RCC 7860 (cell line): ENCODE results near the gene SACS.
"Not testable (repeated sequence)": the region's sequence is repeated elsewhere in the genome, so short reads cannot be mapped to it uniquely, and the experiment has no call there.

Experiments used
- DNase-seq: peaks from one replicate; pipeline ENCODE4 v3.0.0-alpha.2; 2015; ENCODE audit warnings: low spot score
- FAIRE-seq: peaks from 2 replicates; lab custom pipeline; 2012; peaks lifted over from hg19 to GRCh38; lab: Jason Lieb, UNC

SACS gene

DNA sequence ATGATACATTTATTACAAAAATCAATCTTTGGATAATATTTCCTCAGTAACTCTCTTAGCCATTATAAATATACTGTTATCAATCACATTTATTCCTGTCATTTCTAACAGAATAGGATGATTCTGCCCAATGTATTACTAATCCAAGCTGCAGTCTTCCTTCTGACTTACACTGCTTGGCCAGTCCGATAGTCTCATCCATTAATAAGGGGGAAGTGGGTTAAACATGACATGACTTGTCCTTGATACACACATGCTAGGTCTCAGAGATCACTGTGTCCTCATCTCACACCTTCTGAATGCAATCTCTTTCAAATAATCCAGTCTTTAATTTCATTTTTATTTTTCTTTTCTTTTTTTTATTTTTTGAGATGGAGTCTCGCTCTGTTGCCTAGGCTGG, 18.8 kb downstream of the SACS start:
- FAIRE-seq, result no peak
- no peak for DNase-seq

DNA sequence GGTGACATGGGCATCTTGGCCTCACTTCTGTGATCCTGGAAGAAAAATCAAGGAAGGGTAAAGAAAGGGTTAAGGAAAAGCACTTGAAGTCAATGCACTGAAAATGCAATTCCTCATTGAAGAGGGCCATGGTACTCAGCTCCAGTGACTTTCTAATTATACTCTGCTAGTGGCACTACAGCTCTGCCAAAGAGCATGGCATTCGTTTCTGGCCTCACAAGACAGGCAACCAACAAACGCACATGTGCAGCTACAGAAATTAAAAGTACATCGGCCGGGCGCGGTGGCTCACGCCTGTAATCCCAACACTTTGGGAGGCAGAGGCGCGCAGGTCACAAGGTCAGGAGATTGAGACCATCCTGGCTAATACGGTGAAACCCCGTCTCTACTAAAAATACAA, 21.8 kb downstream of the SACS start:
- no peak for FAIRE-seq
- no peak for DNase-seq

DNA sequence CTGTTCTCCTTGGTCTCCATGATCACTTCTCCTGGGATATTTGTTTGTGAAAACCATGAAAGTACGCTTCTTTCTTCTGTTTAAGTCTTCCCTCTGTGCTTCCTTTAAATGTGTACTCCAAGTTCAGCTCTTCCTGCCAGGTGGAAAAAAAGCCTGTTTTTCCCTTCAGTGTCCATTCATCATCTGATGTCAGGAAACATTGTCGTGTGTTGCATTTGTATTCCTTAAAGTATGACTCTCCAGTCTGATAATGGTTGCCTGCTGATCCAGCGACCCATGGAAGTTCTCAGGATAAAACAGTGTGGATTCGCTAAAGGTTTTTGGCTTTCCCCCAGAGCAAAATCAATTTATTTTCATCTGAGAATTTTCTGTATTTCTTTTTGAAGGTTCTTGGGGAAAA, 22.3 kb downstream of the SACS start:
- FAIRE-seq, result no peak

DNA sequence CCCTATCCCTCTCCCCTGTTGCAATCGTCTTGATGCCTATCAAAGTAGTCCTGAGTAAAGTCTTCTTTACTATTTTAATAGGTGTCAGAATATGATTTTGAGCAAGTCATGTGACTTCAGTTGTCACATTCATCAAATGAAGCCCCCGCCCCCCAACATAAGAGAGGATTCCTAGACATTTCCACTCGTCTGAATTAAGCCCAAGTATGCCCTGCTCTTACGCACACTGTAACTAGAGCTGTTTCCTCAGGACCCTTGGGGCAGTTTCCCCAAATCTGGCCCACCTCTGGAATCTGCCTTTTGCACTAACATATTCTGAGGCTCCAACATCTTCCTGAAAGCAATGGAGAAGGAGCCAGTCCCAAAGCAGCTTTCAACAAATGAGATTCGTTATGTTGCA, 25.5 kb downstream of the SACS start:
- no peak for DNase-seq
- no peak for FAIRE-seq

More for the DNA sequence above, 22.3 kb downstream of the SACS start:
- DNase-seq, result no peak

DNA sequence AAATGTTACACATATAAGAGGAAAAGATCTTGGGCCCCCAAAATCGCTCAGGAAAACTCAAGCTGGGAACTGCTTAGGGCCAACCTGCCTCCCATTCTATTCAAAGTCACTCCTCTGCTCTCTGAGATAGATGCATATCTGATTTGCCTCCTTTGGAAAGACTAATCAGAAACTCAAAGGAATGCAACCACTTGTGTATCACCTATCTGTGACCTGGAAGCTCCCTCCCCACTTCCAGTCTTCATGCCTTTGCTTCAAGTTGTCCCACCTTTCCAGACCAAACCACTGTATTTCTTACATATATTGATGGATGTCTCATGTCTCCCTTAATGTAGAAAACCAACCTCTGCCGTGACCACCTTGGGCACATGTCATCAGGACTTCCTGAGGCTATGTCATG, 32.3 kb downstream of the SACS start:
- DNase-seq, FAIRE-seq: not testable (repeated sequence)

DNA sequence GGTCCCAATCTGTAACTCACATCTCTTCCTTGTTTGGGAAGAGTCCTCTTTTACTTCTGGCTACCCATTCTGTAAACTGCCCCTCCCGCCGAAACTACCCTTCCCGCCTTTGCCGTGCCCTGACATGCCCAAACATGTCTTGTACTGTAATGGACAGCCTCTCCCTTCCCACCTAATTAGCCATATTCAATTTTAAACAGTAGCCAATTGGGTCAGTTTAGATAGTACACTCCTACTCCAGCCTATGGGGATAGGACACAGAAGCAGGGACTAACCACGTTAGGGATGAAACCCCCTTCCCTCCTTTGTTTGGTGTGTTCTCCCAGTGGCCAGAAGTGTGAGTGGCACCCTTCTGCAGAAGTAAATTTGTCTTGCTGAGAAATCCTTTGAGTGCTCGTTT, 34.2 kb downstream of the SACS start:
- DNase-seq, result no peak
- no peak for FAIRE-seq

DNA sequence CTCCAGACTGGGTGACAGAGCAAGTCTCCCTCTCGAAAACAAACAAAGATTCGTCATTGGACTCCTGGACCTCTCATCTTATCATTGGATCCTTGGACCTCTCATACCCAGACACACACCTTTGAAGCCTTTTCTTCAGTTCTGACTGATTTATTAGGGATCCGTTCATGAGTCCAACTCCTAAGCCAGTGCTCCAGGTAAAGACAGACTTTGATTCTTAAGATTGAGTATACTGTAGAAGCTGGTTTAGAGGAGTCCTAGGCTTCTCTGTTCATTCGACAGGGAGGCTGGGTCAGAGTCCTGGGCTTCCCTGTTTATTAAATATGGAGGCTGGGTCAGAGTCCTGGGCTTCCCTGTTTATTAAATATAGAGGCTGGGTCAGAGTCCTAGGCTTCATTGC, 38.7 kb downstream of the SACS start:
- FAIRE-seq (no peak), DNase-seq (no peak)

DNA sequence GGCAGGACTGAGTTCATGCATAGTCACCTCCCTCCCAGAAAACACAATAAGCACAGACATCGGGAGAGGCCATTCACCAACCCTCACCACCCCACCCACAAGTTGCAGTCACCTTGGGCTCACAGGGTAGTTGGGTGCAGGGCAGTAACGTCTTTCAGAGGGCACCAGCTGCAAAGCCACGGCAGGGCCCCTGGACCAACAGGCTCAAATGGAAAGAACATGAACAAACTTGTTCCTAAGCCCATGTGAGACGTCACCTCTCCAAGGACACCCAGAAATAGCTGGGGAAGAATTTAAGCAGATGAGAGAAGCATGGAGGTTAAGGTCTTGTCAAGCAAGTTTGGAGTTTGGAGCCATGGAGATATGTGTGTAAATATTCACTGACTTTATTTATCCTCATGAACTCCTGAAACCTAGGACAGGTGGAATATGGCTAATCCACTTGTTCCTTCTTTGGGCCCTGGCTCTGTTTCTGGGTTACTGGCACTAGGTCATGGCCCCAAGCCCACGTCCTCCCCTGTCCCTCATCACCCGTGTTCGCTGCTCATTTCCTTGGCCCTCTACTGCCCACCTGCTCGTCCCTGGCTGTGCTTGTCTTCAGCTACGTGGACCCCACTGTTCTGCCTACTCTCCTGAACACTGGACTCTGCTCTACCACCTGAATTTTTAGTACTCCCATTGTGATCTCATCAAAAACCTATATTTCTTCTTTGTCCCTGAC, 40.4 kb downstream of the SACS start:
- DNase-seq (no peak), FAIRE-seq (no peak)

DNA sequence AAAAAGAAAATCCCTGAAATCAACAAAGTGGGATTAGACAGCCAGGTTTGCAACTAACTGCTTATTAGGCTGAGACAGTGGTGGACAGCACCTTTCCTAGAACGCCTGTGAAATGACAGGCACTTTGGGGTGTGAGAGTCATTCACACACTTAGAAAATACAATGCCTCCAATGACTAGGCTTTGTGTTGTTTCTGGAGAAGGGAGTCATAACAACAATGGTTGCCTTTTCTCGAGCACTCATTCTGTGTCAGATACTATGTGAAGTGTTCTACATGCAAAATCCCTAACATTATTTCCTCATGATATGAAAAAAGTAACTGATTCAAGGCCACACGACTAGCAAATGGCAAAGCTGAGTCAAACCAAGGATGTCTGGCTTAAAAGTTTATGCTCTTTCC, 41.2 kb downstream of the SACS start:
- DNase-seq, result no peak
- FAIRE-seq, result no peak

DNA sequence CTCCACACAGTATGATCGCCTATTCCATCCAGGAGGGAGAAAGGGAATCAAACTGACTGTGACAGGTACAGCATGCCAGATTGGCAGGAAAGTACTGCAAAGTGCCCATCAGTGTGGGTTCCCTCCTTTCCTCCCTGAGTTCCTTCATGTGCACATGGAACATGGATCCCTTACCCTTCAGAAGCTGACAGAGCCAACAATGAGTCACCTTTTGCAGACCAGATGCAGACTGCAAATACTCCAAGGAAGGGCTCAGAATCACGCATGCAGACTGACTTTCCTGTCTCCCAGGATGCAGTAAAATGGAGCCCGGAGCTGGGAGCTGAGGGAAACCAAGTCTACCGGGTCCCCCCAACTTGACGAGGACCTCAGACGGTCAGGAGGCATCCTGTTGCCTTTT, 41.8 kb downstream of the SACS start:
- FAIRE-seq, result no peak
- no peak for DNase-seq

DNA sequence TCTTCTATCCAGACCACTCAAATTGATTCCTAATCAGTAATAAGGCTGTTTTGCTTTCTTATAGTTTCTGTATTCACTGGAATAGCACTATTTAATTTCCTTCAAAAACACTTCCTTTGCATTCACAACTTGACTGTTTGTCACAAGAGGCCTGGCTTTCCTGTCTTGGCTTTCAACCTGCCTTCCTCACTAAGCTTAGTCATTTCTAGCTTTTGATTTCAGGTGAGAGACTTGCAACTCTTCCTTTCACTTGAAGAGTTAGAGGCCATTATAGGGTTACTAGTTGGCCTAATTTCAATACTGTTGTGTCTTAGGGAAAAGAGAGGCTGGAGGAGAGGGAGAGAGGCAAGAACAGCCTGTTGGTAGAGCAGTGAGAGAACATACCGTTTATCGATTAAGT, 47.0 kb downstream of the SACS start:
- no peak for FAIRE-seq
- DNase-seq, result no peak

DNA sequence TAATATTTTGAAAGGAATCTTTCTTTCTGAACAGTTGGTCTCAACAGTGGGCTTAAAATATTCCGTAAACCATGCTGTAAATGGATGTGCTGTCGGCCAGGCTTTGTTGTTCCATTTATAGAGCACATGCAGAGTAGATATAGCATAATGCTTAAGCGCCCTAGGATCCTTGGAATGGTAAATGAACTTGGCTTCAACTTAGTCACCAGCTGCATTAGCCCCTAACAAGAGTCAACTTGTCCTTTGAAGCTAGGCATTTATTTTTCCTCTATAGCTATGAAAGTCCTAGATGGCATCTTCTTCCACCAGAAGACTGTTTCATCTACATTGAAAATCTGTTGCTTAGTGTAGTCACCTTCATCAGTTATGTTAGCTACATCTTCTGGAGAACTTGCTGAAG, 47.6 kb downstream of the SACS start:
- DNase-seq, result no peak
- FAIRE-seq, result no peak

DNA sequence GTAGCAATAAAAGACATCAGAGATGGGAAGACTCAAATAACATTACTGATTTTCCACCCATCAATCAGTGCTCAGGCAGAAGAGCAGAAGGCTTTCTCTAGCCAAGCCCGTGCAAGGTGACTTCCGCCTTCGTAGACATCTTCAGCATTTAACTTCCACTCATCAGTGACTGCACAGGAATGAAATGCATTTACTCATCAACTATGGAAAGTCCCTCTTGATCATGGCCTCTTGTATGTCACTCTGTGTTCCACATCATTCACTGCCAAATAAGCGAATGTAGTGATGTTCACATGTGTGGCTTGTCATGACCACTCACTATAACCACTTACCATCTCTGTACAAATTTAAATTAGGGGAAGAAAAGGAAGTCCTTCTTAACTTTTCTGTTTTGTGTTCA, 49.4 kb downstream of the SACS start:
- FAIRE-seq (peak; percentile 67), DNase-seq (peak; percentile 86)

DNA sequence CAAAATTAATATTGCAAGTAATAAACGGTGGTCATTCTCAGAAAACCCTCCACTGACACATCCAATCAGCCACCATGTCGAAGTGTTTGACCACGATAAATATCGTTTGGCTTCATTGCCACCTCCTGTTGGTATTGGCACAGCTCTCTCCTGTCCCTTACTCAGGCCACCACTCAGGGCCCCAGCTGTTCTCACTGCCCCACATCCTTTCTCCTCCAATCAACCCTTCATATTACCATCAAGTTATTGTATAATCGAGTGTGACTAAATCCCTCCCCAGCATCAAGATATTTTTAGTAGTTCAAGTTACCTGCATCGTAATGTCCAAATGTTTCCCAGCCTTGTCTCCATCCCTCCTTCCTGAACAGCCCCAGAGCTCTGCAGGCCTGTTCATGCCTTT, 50.4 kb downstream of the SACS start:
- DNase-seq (peak; percentile 60), FAIRE-seq (no peak)

DNA sequence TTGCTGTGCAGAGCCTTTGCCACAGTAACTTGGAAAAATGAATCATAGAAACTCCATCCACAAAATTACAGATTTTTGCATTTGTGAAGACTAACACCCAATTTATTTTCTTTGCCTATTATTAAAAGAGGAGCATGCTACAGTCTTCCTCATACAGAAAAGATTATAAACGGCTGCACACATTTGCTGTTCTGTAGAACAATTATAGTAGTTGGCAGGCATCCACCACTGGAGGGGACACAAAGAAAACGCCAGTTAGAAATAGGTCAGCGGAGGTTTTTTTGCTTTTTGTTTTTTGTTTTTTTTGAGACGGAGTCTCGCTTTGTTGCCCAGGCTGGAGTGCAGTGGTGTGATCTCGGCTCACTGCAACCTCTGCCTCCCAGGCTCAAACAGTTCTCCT, 51.6 kb downstream of the SACS start:
- DNase-seq (no peak), FAIRE-seq (no peak)

DNA sequence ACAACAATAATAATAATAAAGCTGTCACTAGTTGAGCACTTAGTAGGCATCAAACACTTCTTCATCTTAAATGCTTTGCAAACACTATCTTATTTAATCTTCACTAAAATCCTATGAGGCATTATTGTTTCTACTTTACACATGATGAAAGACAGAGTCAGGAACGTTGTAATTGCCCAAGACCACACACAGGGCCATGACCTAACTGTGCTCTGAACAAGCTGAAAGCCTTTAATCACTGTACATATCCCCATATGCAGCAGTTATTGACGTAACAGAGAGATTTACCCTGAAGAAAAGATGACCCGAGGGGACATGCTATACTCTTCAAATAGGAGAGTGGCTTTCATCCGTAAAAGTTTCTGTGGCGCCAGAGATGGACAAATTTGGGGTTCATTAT, 53.0 kb downstream of the SACS start:
- FAIRE-seq, result no peak
- no peak for DNase-seq

DNA sequence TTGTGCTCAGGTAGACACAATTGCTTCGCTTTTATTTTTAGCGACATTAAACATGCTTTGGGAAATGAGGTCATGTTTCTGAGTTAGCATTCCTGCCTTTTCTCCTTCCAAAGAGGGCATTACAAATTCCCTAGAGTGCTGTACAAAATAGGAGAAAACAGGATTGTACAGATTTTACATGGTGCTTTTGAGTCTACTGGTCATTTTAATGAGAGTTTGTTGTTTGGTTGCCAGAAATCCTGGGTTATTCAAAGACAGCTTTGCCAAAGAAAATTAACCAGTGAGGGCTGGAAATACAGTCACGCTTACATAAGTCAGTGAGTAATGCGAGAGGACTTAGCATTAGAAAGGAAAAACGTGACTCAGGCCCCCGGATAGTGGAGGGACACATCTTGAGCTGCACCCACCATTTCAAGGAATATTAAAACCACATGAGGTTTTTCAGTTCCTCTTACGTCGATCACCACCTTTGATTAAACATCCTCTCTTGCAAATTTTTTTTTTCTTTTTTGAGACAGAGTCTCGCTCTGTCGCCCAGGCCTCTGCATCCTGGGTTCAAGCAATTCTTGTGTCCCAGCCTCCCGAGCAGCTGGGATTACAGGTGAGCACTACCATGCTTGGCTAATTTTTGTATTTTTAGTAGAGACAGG, 55.4 kb downstream of the SACS start:
- peak; percentile 90 for FAIRE-seq
- DNase-seq, result peak; percentile 91

DNA sequence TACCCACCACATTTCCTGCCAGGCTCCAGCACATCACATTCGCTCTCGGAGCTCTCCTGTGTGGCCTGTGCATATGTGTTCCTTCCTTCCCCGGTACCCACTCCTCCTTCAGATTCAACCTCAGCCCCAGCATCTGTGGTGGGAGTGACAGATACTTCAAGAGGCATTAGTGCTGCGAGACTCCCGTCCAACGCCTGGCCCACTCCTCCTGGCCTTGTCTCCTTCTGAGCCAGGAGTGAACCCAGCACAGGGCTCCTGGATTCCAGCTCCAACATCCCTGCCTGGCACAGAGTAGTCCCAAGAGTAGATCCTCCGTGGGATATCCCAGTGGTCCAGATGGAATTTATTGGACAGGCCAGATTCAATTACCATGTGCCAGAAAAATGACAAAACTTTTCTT, 55.9 kb downstream of the SACS start:
- DNase-seq, result no peak
- FAIRE-seq, result no peak

DNA sequence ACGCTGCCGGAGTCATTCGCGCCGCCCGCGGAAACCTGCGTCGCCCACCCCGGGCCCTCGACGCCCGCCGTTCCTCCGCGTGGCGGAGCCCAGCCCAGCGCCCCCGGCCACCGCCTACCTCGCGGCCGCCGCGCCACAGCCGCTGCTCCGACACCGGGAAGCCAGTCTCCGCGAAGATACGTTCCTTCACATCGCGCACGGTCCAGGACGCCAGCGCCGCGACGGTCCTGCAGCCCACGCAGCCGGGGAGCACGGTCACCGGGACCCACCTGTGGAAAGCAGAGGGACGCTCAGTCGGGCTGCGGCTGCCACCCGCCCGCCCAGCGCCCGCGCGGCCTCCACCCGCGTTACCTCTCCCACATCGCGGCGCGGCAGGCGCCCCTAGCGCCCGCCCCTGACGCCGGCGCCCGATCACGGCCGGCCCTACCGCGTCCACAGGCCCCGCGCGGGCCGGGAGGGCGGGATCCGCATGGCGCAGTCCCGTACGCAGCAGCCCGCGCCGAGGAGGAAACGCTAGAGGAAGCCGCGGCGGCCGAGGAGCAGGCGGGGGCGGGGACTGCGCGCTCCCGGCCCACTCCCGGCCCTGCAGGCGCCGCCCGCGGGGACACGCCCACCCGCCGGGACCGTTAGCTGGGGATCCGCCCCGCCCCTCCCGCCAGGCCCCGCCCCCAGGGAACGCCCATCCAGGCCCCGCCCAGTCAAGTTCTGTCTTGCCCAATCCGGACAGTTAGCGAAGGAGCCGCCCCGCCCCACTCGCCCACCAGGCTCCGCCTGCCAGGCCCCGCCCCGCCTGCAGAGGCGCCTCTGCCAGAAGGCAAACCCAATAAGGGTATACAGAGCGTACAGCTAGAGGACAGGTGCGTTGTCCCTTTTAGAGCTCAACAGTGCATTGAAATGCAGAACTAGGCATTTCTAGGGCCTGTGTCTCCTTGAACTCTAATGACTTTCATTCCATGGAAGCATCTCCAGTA, 58.2 kb downstream of the SACS start:
- FAIRE-seq (no peak), DNase-seq (peak; percentile 80)

DNA sequence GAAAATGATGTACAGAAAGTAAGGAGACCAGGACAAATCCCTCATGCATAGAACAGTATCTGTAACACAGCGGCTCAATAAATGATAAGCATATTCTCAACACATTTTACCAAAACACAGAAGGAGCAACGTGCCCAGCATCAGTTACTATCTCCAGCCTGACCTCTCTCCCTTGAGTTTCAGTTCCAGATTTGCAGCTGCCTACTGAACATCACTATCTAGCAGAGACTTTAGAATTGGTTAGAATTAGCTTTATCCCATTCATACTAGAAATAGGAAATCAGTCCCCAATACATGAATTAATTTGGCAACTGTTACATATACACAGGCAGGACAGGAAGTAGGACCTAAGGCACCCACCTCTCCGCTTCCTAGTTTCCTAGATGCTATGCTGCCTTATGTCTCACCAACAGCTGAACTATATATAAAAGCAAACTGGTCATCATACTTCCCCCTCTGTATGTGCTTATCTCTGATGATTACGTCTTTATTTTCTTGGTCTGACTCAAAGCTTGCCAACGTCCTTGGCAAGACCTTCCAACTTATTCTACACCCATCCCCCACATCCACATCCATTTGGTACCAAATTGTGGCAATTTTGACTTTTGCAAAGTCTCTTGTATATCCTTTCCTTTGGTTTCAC, 61.1 kb downstream of the SACS start:
- DNase-seq, result peak; percentile 45
- no peak for FAIRE-seq

DNA sequence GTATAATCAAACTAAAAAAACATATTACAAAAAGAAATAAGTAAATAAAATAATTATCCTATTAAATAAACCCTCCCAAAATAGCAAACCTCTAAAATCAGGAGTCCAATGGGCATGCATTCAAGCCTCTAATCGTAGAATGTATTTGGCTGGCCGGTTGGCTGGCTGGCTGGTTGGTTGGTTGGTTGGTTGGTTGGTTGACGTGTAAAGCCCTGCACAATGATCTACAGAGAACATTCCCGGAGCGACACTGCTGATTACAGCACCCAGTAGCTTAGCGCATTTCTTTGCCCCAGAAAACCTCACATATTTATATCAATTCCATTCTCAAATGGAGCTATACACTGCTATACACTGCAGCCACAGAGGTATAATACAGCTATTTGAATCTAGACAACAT, 65.6 kb downstream of the SACS start:
- no peak for DNase-seq
- no peak for FAIRE-seq
